Keratinocyte (primary cell): ENCODE data around the gene FYB1. TPM values are rescaled to one million over a fixed set of nuclear protein-coding genes. Genes with fewer than 3 reads are reported as not detected.

Experiments
- DNase-seq: peaks from one replicate; pipeline ENCODE4 v3.0.0-alpha.2; 2011; ENCODE audit warnings: low read depth, missing footprints, low spot score
- FAIRE-seq: peaks from 2 replicates; lab custom pipeline; 2011; peaks lifted over from hg19 to GRCh38; lab: Jason Lieb, UNC
- H2AFZ ChIP-seq: 2 replicates; pipeline ENCODE4 v1.6.0; 2012; ENCODE audit warnings: low read length, control low read depth, inconsistent platforms; ENCODE audit not compliant: control insufficient read depth
- H3K27ac ChIP-seq: 2 replicates; pipeline ENCODE4 v1.5.1; 2011; ENCODE audit warnings: low read length; ENCODE audit not compliant: control insufficient read depth, insufficient read depth
- H3K27me3 ChIP-seq: 3 replicates; pipeline ENCODE4 v1.6.0; 2011; ENCODE audit warnings: low read length; ENCODE audit not compliant: control insufficient read depth, insufficient read depth; ENCODE audit errors: extremely low read depth
- H3K36me3 ChIP-seq, 2 experiments: 2 replicates in 1 of 2; 3 replicates in 1 of 2; pipeline ENCODE4 v1.5.1; 2011; ENCODE audit warnings: low read length in 2 of 2, mild to moderate bottlenecking in 1 of 2; ENCODE audit not compliant: control insufficient read depth in 2 of 2, insufficient read depth in 2 of 2; ENCODE audit errors: extremely low read depth in 1 of 2
- H3K4me1 ChIP-seq: 3 replicates; pipeline ENCODE4 v1.5.1; 2011; ENCODE audit warnings: low read length; ENCODE audit not compliant: control insufficient read depth, insufficient read depth; ENCODE audit errors: extremely low read depth
- H3K4me2 ChIP-seq: 3 replicates; pipeline ENCODE4 v1.6.0; 2011; ENCODE audit warnings: low read depth, low read length; ENCODE audit not compliant: control insufficient read depth, insufficient read depth; ENCODE audit errors: extremely low read depth
- H3K4me3 ChIP-seq, 3 experiments: fragments of 200-600 bp in 1 of 3; sonication (generic) in 1 of 3; 2 replicates in 2 of 3; 3 replicates in 1 of 3; pipeline ENCODE4 v1.5.1; 2011 to 2016; ENCODE audit warnings: low read length in 3 of 3, mild to moderate bottlenecking in 3 of 3, control low read depth in 2 of 3, inconsistent platforms in 1 of 3, low read depth in 1 of 3, mixed read lengths in 1 of 3, mixed run types in 1 of 3, moderate library complexity in 1 of 3; ENCODE audit not compliant: control insufficient read depth in 2 of 3, insufficient read depth in 2 of 3; ENCODE audit errors: extremely low read depth in 1 of 3
- H3K79me2 ChIP-seq: 2 replicates; pipeline ENCODE4 v1.6.0; 2012; ENCODE audit warnings: low read length; ENCODE audit not compliant: control insufficient read depth, insufficient read depth
- H3K9ac ChIP-seq: 3 replicates; pipeline ENCODE4 v1.6.0; 2011; ENCODE audit warnings: low read length; ENCODE audit not compliant: control insufficient read depth, insufficient read depth; ENCODE audit errors: extremely low read depth
- H3K9me1 ChIP-seq: 3 replicates; pipeline ENCODE4 v1.6.0; 2011; ENCODE audit warnings: low read length; ENCODE audit not compliant: control insufficient read depth, insufficient read depth; ENCODE audit errors: extremely low read depth
- H3K9me3 ChIP-seq: 2 replicates; pipeline ENCODE4 v1.5.1; 2012; ENCODE audit warnings: low read depth, low read length; ENCODE audit not compliant: control insufficient read depth
- H4K20me1 ChIP-seq: 3 replicates; pipeline ENCODE4 v1.6.0; 2011; ENCODE audit warnings: low read length; ENCODE audit not compliant: control insufficient read depth, insufficient read depth; ENCODE audit errors: extremely low read depth
- CTCF ChIP-seq, 3 experiments: IDR thresholded peaks in 1 of 3; conservative IDR thresholded peaks in 1 of 3; optimal IDR thresholded peaks in 1 of 3; 2 replicates in 2 of 3; 3 replicates in 1 of 3; pipeline versions ENCODE3 to v1.5.1; 2011; ENCODE audit warnings: low read length in 3 of 3, mild to moderate bottlenecking in 3 of 3, moderate library complexity in 2 of 3, control low read depth in 1 of 3, inconsistent platforms in 1 of 3; ENCODE audit not compliant: insufficient read depth in 2 of 3; ENCODE audit errors: extremely low read depth in 1 of 3
- EZH2 ChIP-seq: IDR thresholded peaks from one replicate; pipeline ENCODE4 v1.6.1; 2012; ENCODE audit warnings: inconsistent platforms, mild to moderate bottlenecking, low read length, moderate library complexity
- dilution Hi-C: fragments of 300-500 bp; cut with MboI; formaldehyde crosslinking; loops from one replicate; pipeline ENCODE4 v1.7.0; 2020; ENCODE audit warnings: low sequenced_read_pairs; ENCODE audit not compliant: extremely low pct_ligation_motif_present
- polyA plus RNA-seq, 5 experiments: library from polyadenylated mRNA; depleted of rRNA in 3 of 5; stranded (reverse) in 3 of 5; stranded (forward) in 1 of 5; unstranded in 1 of 5; fragments of >200 nt; gene quantifications; 1 replicate in 1 of 5; 2 replicates in 3 of 5; 3 replicates in 1 of 5; pipeline versions ENCODE4 v1.2.1 to v1.2.3, GENCODE V29; 2011 to 2012; ENCODE audit warnings: missing spikeins in 2 of 5, low read depth in 1 of 5, low replicate concordance in 1 of 5

FYB1 gene
- polyA plus RNA-seq, 1 donor (not counting 4 experiments of a cell fraction or from before 2014, with no cell fraction given), result 0.29 TPM

GRCh38 chr5:39109606-39110005, 109.8 kb downstream of the FYB1 start:
- TF ChIP-seq CTCF (optimal IDR thresholded peaks at IDR 0.05 in 1 of 3, IDR thresholded peaks at IDR 0.05 in 1 of 3, conservative IDR thresholded peaks at IDR 0.05 in 1 of 3; ENCODE audit: extremely low read depth in 1 of 3, insufficient read depth in 2 of 3, low read length in 3 of 3), result no peak
- no peak for TF ChIP-seq EZH2
- no peaks in the 10 kb centered on the region for H3K9me3 ChIP-seq
- H2AFZ ChIP-seq, result no peak overlapping the region
- H3K9me1 ChIP-seq, result no peaks in the 10 kb centered on the region
- no peaks in the 10 kb centered on the region for H3K36me3 ChIP-seq
- FAIRE-seq (peak; percentile 29), DNase-seq (no peak)
- H3K4me3 ChIP-seq, result no peak overlapping the region
- no peak overlapping the region for H3K4me2 ChIP-seq
- no peaks in the 10 kb centered on the region for H3K4me1 ChIP-seq
- no peaks in the 10 kb centered on the region for H3K79me2 ChIP-seq
- dilution Hi-C loops, result no loop called here
- no peaks in the 10 kb centered on the region for H4K20me1 ChIP-seq
- no peak overlapping the region for H3K9ac ChIP-seq
- no peaks in the 10 kb centered on the region for H3K27me3 ChIP-seq
- H3K27ac ChIP-seq, result no peak overlapping the region

GRCh38 chr5:39108987-39109386, 110.4 kb downstream of the FYB1 start:
- H3K4me3 ChIP-seq, result no peak overlapping the region
- H2AFZ ChIP-seq, result no peak overlapping the region
- TF ChIP-seq EZH2, result no peak
- TF ChIP-seq CTCF (optimal IDR thresholded peaks at IDR 0.05 in 1 of 3, IDR thresholded peaks at IDR 0.05 in 1 of 3, conservative IDR thresholded peaks at IDR 0.05 in 1 of 3; ENCODE audit: extremely low read depth in 1 of 3, insufficient read depth in 2 of 3, low read length in 3 of 3), result no peak
- H3K9me1 ChIP-seq, result no peaks in the 10 kb centered on the region
- no peaks in the 10 kb centered on the region for H4K20me1 ChIP-seq
- H3K9ac ChIP-seq, result no peak overlapping the region
- H3K4me2 ChIP-seq, result no peak overlapping the region
- H3K27me3 ChIP-seq, result no peaks in the 10 kb centered on the region
- no peaks in the 10 kb centered on the region for H3K9me3 ChIP-seq
- H3K27ac ChIP-seq, result no peak overlapping the region
- FAIRE-seq (no peak), DNase-seq (no peak)
- no peaks in the 10 kb centered on the region for H3K4me1 ChIP-seq
- H3K36me3 ChIP-seq, result no peaks in the 10 kb centered on the region
- dilution Hi-C loops, result no loop called here
- H3K79me2 ChIP-seq, result no peaks in the 10 kb centered on the region
